Smooth muscle cell (in vitro differentiated cells): ENCODE measurements around the gene NDUFB10. TPM values are rescaled to one million over a fixed set of nuclear protein-coding genes. Genes with fewer than 3 reads are reported as not detected.

Experiments
- DNase-seq: peaks from one replicate; lab custom pipeline; 2025; ENCODE audit not compliant: unreplicated experiment; lab: John Stamatoyannopoulos, UW
- H2AFZ ChIP-seq: fragments of 200-600 bp; sonication (generic); 2 replicates; pipeline ENCODE4 v1.6.0; 2016; ENCODE audit warnings: antibody characterized with exemption, low read depth, mild to moderate bottlenecking
- H3F3A ChIP-seq: fragments of 200-600 bp; sonication (generic); 2 replicates; pipeline ENCODE4 v1.6.0; 2017; ENCODE audit warnings: antibody characterized with exemption, low read depth
- H3K27ac ChIP-seq: fragments of 200-600 bp; sonication (generic); 2 replicates; pipeline ENCODE4 v1.5.1; 2016; ENCODE audit warnings: low read depth, mild to moderate bottlenecking
- H3K27me3 ChIP-seq: fragments of 200-600 bp; sonication (generic); 2 replicates; pipeline ENCODE4 v1.6.1; 2016; ENCODE audit warnings: low read depth, mild to moderate bottlenecking
- H3K36me3 ChIP-seq: fragments of 200-600 bp; sonication (generic); 2 replicates; pipeline ENCODE4 v1.5.1; 2016; ENCODE audit warnings: low read depth
- H3K4me1 ChIP-seq: fragments of 200-600 bp; sonication (generic); 2 replicates; pipeline ENCODE4 v1.5.1; 2016; ENCODE audit warnings: low read depth
- H3K4me2 ChIP-seq: fragments of 200-600 bp; sonication (generic); 2 replicates; pipeline ENCODE4 v1.6.0; 2016; ENCODE audit warnings: mild to moderate bottlenecking
- H3K4me3 ChIP-seq: fragments of 200-600 bp; sonication (generic); 2 replicates; pipeline ENCODE4 v1.5.1; 2016; ENCODE audit warnings: mild to moderate bottlenecking
- H3K79me2 ChIP-seq: fragments of 200-600 bp; sonication (generic); 2 replicates; pipeline ENCODE4 v1.6.0; 2016; ENCODE audit warnings: low read depth, mild to moderate bottlenecking
- H3K9ac ChIP-seq: fragments of 200-600 bp; sonication (generic); 2 replicates; pipeline ENCODE4 v1.6.0; 2016; ENCODE audit warnings: low read depth
- H3K9me3 ChIP-seq: fragments of 200-600 bp; sonication (generic); replicated peaks from 2 replicates; pipeline ENCODE4 v1.5.1; 2016; ENCODE audit warnings: low read depth
- H4K20me1 ChIP-seq: fragments of 200-600 bp; sonication (generic); 2 replicates; pipeline ENCODE4 v1.6.0; 2016; ENCODE audit warnings: low read depth
- WGBS: methylation state at CpG from one replicate; pipeline ENCODE4 v1.1.7; 2016; ENCODE audit warnings: low lambda C conversion rate; 5-methylcytosine and 5-hydroxymethylcytosine counted together
- polyA plus RNA-seq: library from polyadenylated mRNA; unstranded; fragments of >200 nt; fragmentation: Nextera tagmentation; extraction: Ambion mirVana; gene quantifications from 2 replicates; pipeline ENCODE4 v1.2.1, GENCODE V29; 2016
- total RNA-seq: library from RNA; depleted of rRNA; stranded (reverse); fragments of >200 nt; gene quantifications from 2 replicates; pipeline ENCODE4 v1.2.3, GENCODE V29; 2014
- TF ChIP-seq, protein P1 (sequence below): fragments of 200-600 bp; sonication (generic); IDR thresholded peaks from 2 replicates; pipeline ENCODE4 v1.5.1; 2017; ENCODE audit warnings: borderline replicate concordance, mild to moderate bottlenecking, antibody characterized with exemption; ENCODE audit not compliant: insufficient read depth, poor library complexity, severe bottlenecking

Gene NDUFB10
- total and polyA plus RNA-seq, 2 experiments from 2014 or later, result 176 to 295 TPM

DNA sequence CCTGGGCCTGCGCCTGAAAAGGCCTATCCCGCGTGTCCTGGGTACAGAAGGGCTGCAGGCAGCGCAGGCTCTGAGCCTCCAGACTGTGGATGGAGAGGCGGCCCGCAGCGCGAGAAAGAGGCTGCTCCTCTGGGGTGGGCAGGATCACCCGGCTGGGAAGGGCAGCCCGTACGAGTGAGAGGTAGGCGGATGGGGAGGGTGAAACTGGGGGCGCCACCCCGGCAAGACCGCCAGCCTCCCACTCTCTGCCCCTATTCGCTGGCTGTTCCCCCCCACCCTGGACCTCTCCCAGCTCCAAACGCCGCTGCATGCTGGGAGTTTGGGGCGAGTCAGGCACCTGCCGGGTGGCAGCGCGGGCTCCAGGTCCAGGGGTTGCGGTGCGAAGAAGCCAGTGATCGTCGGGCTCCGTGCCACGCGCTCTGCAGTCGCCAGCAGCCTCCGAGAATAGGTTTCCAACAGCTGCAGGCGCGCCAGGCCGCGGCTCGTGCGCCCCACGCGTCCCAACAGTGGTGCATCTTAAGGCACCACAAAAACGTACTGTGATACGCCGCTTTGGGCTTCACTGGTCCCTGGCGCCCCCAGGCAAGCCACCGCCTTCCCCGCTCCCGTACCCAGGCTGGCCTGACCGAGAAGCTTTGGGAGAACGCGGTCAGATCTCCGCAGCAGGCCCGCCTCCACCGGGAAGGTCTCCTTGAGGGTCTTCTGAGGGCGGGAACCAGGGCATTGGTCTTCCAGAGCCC lies 20.9 kb downstream of the NDUFB10 start:
- Histone ChIP-seq H3K27me3 (peaks cover 54% of the 10 kb centered on the region), H3K9me3 (no peaks in the 10 kb centered on the region), H3K4me3 (no peak overlapping the region), H3K4me2 (peak overlapping the region; percentile 78), H4K20me1 (no peaks in the 10 kb centered on the region), H3K79me2 (no peaks in the 10 kb centered on the region), H3K36me3 (no peaks in the 10 kb centered on the region), H2AFZ (no peak overlapping the region), H3K27ac (no peak overlapping the region), H3F3A (peaks cover 7% of the 10 kb centered on the region), H3K9ac (no peak overlapping the region), H3K4me1 (peaks cover 26% of the 10 kb centered on the region)
- TF ChIP-seq, protein P1, sequence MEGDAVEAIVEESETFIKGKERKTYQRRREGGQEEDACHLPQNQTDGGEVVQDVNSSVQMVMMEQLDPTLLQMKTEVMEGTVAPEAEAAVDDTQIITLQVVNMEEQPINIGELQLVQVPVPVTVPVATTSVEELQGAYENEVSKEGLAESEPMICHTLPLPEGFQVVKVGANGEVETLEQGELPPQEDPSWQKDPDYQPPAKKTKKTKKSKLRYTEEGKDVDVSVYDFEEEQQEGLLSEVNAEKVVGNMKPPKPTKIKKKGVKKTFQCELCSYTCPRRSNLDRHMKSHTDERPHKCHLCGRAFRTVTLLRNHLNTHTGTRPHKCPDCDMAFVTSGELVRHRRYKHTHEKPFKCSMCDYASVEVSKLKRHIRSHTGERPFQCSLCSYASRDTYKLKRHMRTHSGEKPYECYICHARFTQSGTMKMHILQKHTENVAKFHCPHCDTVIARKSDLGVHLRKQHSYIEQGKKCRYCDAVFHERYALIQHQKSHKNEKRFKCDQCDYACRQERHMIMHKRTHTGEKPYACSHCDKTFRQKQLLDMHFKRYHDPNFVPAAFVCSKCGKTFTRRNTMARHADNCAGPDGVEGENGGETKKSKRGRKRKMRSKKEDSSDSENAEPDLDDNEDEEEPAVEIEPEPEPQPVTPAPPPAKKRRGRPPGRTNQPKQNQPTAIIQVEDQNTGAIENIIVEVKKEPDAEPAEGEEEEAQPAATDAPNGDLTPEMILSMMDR, result no peak
- no peak for DNase-seq
- 15% methylated on average over 52 of the region's 53 CpGs for WGBS

DNA sequence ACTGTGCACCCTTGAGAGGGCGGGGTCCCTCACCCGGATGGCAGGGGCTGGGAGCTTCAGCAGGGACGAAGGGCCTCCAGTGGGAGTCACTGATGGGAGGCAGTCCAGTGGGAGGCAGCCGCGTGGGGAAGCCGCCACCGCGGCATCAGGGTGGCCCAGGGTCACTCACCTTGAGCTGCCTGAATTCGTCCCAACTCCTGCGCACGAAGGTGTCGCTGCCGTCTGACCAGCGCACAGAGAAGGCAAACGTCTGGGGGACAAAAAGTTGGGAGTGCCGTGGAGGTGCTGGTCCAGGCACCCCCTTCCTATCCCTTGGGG lies 21.4 kb downstream of the NDUFB10 start:
- TF ChIP-seq, protein P1, result no peak
- Histone ChIP-seq H3K4me3 (no peak overlapping the region), H3K79me2 (no peaks in the 10 kb centered on the region), H3K4me2 (no peak overlapping the region), H3K27ac (no peak overlapping the region), H3F3A (peaks cover 7% of the 10 kb centered on the region), H3K9ac (no peak overlapping the region), H3K4me1 (peaks cover 28% of the 10 kb centered on the region), H2AFZ (no peak overlapping the region), H3K27me3 (peaks cover 54% of the 10 kb centered on the region), H3K36me3 (no peaks in the 10 kb centered on the region), H4K20me1 (no peaks in the 10 kb centered on the region), H3K9me3 (no peaks in the 10 kb centered on the region)
- no peak for DNase-seq
- WGBS, result 49% methylated on average over 13 of the region's 16 CpGs

DNA sequence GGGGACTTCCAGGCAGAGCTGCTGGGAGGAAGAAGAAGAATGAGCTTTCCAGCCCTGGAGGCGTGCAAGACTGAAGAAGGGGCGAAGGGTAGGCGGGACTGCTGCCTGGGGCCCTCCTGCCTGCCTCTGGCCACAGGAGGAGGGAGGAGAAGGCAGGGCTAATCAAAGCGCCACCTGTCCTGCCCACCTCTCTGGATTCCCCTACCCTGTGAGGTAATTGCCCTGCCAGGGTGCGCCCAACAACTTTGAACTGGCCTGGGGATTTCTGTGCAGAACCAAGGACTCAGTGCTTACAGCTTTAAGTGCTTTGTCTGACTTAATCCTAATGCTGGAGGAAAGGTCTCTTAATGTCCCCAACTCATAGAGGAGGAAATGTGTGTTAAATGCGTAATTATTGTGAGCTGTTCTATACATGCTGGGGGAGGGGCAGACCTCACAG lies 22.1 kb downstream of the NDUFB10 start, which contains the start of gene NOXO1:
NOXO1 (minus strand) TSS at position 72 of the 439 bp plus-strand sequence. CDS start 290 bp downstream, outside the sequence.
- H2AFZ ChIP-seq, result no peak within 1 kb of the TSS
- H3K79me2 ChIP-seq, result no peaks in the 10 kb centered on the region

More for the DNA sequence above, 22.1 kb downstream of the NDUFB10 start, which contains the start of gene NOXO1:
- Histone ChIP-seq H4K20me1 (no peaks in the 10 kb centered on the region), H3K27ac (no peak within 1 kb of the TSS), H3K4me3 (no peak within 1 kb of the TSS), H3F3A (peaks cover 7% of the 10 kb centered on the region), H3K36me3 (no peaks in the 10 kb centered on the region), H3K4me1 (peaks cover 28% of the 10 kb centered on the region), H3K4me2 (no peak within 1 kb of the TSS), H3K27me3 (peaks cover 54% of the 10 kb centered on the region), H3K9me3 (no peaks in the 10 kb centered on the region), H3K9ac (no peak within 1 kb of the TSS)
- TF ChIP-seq, protein P1, result no peak
- no peak for DNase-seq
- WGBS, result 59% methylated on average over 6 of the region's 6 CpGs
